IMR-90 (cell line): Measurements from ENCODE around the gene DIPK1B.

Experiments
- BHLHE40 ChIP-seq: fragments of 150-350 bp; IDR thresholded peaks from 2 replicates; pipeline ENCODE4 v1.6.1; 2016; ENCODE audit warnings: mild to moderate bottlenecking, low read depth, low read length
- CEBPB ChIP-seq: IDR thresholded peaks from 2 replicates; pipeline ENCODE4 v1.6.1; 2012; ENCODE audit warnings: low read depth, low read length, improper control_type of control experiment
- CHD1 ChIP-seq: IDR thresholded peaks from 2 replicates; pipeline ENCODE4 v1.6.1; 2012; ENCODE audit warnings: low read depth, low read length, improper control_type of control experiment
- FOS ChIP-seq: fragments of 150-350 bp; IDR thresholded peaks from 2 replicates; pipeline ENCODE4 v1.6.1; 2016; ENCODE audit warnings: low read depth, low read length
- MAFK ChIP-seq: IDR thresholded peaks from 2 replicates; pipeline ENCODE4 v1.6.1; 2012; ENCODE audit warnings: low read depth, low read length, improper control_type of control experiment
- MXI1 ChIP-seq: IDR thresholded peaks from 2 replicates; pipeline ENCODE4 v1.6.1; 2012; ENCODE audit warnings: low read depth, mild to moderate bottlenecking, low read length, moderate library complexity, borderline replicate concordance
- NFE2L2 ChIP-seq: fragments of 150-350 bp; IDR thresholded peaks from 2 replicates; pipeline ENCODE4 v1.6.1; 2016; ENCODE audit warnings: low read depth, mild to moderate bottlenecking, low read length
- POLR2A ChIP-seq: IDR thresholded peaks from 2 replicates; pipeline ENCODE4 v1.6.1; 2012; ENCODE audit warnings: mild to moderate bottlenecking, low read depth, low read length
- RAD21 ChIP-seq: IDR thresholded peaks from 2 replicates; pipeline ENCODE4 v1.6.1; 2012; ENCODE audit warnings: low read length, improper control_type of control experiment
- RCOR1 ChIP-seq: IDR thresholded peaks from 2 replicates; pipeline ENCODE4 v1.6.1; 2012; ENCODE audit warnings: mild to moderate bottlenecking, low read length, improper control_type of control experiment; ENCODE audit not compliant: insufficient replicate concordance
- RFX5 ChIP-seq: IDR thresholded peaks from 2 replicates; pipeline ENCODE4 v1.8.0; 2012; ENCODE audit warnings: low read depth, mild to moderate bottlenecking, low read length, moderate library complexity
- SMC3 ChIP-seq: fragments of 150-350 bp; IDR thresholded peaks from 2 replicates; pipeline ENCODE4 v1.6.1; 2016; ENCODE audit warnings: low read depth, mild to moderate bottlenecking, antibody characterized with exemption, low read length, moderate library complexity
- TF ChIP-seq, protein P1 (sequence below): conservative IDR thresholded peaks from 2 replicates; pipeline ENCODE4 v1.5.1; 2012; ENCODE audit warnings: mild to moderate bottlenecking, low read depth, low read length, improper control_type of control experiment

GRCh38 chr9:136746621-136747020 lies 34.2 kb downstream of the DIPK1B start:
- TF ChIP-seq, protein P1, sequence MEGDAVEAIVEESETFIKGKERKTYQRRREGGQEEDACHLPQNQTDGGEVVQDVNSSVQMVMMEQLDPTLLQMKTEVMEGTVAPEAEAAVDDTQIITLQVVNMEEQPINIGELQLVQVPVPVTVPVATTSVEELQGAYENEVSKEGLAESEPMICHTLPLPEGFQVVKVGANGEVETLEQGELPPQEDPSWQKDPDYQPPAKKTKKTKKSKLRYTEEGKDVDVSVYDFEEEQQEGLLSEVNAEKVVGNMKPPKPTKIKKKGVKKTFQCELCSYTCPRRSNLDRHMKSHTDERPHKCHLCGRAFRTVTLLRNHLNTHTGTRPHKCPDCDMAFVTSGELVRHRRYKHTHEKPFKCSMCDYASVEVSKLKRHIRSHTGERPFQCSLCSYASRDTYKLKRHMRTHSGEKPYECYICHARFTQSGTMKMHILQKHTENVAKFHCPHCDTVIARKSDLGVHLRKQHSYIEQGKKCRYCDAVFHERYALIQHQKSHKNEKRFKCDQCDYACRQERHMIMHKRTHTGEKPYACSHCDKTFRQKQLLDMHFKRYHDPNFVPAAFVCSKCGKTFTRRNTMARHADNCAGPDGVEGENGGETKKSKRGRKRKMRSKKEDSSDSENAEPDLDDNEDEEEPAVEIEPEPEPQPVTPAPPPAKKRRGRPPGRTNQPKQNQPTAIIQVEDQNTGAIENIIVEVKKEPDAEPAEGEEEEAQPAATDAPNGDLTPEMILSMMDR, result no peak
- no peak for TF ChIP-seq RAD21
- no peak for TF ChIP-seq CEBPB
- TF ChIP-seq POLR2A, result no peak
- TF ChIP-seq BHLHE40, result no peak
- no peak for TF ChIP-seq FOS
- no peak for TF ChIP-seq RFX5
- TF ChIP-seq NFE2L2, result no peak
- TF ChIP-seq SMC3, result no peak
- TF ChIP-seq CHD1, result no peak
- TF ChIP-seq MXI1, result no peak
- TF ChIP-seq MAFK, result no peak
- TF ChIP-seq RCOR1, result no peak
